T-helper 1 cell treated with Interleukin-12 subunit alpha and Interleukin-12 subunit beta and Interleukin-4 antibody, amounts not matched to agents 30 μg/mL and 1 μg/mL, for 36 hours (primary cell): ENCODE data around the gene MST1.

Experiments used
- H3K27ac Mint-ChIP-seq: one replicate; pipeline ENCODE4 v1.8.0; 2021; ENCODE audit warnings: mild to moderate bottlenecking, mixed read lengths
- H3K27me3 Mint-ChIP-seq: one replicate; pipeline ENCODE4 v1.8.0; 2021; ENCODE audit warnings: low read depth, mixed read lengths
- H3K36me3 Mint-ChIP-seq: one replicate; pipeline ENCODE4 v1.8.0; 2021; ENCODE audit warnings: low read depth, mixed read lengths
- H3K4me1 Mint-ChIP-seq: one replicate; pipeline ENCODE4 v1.8.0; 2021; ENCODE audit warnings: low read depth, mixed read lengths
- H3K4me3 Mint-ChIP-seq: one replicate; pipeline ENCODE4 v1.8.0; 2021; ENCODE audit warnings: mild to moderate bottlenecking, moderate library complexity, mixed read lengths
- H3K9me3 Mint-ChIP-seq: one replicate; pipeline ENCODE4 v1.8.0; 2021; ENCODE audit warnings: mixed read lengths

The MST1 gene

DNA sequence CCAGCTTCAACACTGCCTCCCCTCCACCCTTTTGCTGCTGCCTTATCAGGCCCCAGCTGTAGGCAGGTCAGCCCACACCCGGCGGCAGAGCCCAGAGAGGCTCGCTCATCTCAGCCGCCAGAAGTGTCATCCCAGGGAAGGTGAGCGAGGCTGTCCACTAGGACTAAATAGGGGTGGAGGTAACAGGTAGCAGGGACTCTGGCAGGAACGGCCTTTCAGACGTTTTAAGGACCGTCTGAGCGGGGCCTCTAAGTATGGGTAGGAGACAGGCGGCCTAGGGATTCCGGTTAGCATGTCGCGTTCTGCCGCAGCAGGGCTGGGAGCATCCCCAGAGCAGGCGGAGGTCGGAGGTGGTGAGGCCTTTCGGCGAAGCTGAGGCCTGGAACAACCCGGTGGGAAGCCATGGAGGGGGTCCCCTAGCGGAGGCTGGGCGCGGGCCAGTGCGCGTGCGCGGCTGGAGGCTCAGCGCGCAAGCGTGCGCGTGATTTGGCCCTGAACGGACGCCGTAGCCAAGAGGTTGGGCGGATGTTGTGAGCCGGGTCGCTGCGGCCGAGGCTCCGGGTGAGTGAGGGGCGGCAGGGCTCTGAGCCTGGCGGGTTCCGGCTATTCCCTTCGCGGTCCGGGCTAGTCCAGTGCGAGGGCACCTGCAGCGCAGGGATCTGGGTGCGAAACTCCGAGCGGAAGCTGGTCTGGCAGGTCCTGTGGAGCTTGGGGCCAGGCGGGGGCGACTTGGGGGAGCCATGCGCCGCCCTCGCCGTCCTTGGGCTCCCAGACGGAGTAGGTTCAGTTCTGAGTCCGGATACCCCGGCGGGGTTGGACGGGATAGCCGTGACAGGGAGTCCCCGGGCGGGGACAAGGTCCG lies at the start of gene MST1, which contains the start of gene RNF123:
Gene MST1 (minus strand): TSS at position 429 of the 862 bp plus-strand sequence. CDS start 783 bp downstream, outside the sequence.
Gene RNF123 (plus strand): TSS at position 512 of the 862 bp plus-strand sequence. CDS start 1,609 bp downstream, outside the sequence.
- Mint-ChIP-seq H3K4me1 (peaks cover 20% of the 10 kb centered on the region), H3K27ac (peak within 1 kb of the TSS; percentile 82), H3K4me3 (peak within 1 kb of the TSS; percentile 95), H3K27me3 (no peaks in the 10 kb centered on the region), H3K9me3 (no peaks in the 10 kb centered on the region), H3K36me3 (peaks cover 2% of the 10 kb centered on the region)

DNA sequence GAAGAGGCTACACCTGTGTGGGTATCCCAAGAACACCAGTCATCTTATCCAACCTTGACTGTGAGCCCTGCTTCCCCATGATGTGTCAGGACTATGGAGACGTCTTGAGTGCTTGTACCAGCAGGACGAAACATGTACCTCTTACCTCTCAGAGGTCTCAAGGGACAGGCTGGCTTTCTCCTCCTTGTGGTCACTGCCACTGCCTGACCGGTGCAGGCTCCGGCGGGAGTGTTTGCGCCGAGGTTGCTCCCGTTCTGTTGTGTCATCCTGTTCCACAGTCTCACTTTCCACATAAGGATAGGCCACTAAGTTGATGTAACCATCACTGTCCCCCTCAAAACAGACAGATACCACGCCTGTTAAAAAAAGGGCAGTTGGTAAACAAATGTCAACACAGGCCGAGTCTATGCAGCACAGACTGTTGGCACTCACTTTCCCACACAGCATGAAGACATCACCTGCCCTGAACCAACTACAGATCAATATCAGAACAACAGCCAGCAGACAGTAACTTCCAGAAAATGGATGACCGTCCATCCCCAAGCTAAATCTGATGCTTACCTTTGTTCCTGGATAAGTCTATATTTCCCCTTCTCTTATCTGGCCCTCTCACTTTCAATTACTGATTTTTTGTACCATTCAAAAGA lies 48.9 kb upstream of the MST1 start:
- Mint-ChIP-seq H3K27ac (no peak overlapping the region), H3K4me1 (peaks cover 4% of the 10 kb centered on the region), H3K9me3 (no peaks in the 10 kb centered on the region), H3K27me3 (no peaks in the 10 kb centered on the region), H3K36me3 (peaks cover 24% of the 10 kb centered on the region), H3K4me3 (no peak overlapping the region)

DNA sequence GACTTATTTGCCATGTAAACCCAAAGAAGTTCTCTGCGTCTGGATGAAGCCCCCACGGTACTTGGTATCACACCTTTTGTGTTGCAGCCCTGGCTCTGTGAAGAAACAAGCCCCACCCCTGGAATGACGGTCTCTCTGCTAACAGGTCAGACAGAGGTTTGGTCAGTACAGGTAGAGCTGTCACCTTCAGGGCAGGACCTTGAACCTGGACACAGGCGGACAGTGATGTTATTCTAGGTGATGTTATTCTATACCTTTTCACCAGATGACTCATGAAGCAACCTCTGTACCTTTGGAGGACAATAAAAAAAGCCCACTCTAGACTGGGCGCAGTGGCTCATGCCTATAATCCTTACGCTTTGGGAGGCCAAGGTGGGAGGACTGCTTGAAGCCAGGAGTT lies 45.5 kb upstream of the MST1 start:
- Mint-ChIP-seq H3K4me3 (no peak overlapping the region), H3K36me3 (peaks cover 31% of the 10 kb centered on the region), H3K4me1 (peaks cover 4% of the 10 kb centered on the region), H3K27ac (no peak overlapping the region), H3K27me3 (no peaks in the 10 kb centered on the region), H3K9me3 (no peaks in the 10 kb centered on the region)

DNA sequence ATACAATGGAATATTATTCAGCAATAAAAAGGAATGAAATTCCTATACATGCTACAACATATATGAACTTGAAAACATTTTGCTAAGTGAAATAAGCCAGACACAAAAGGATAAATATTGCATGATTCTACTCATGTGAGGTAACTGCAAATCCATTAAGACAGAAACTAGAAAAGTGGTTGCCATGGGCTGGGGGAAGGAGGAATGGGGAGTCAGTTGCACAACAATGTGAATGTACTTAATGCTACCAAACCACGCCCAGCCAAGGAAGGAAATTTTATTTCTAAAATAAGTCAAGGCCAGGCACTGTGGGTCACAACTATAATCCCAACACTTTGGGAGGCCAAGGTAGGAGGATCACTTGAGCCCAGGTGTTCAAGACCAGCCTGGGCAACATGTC lies 44.3 kb upstream of the MST1 start:
- Mint-ChIP-seq H3K4me1 (peaks cover under 1% of the 10 kb centered on the region), H3K4me3 (no peak overlapping the region), H3K36me3 (peaks cover 28% of the 10 kb centered on the region), H3K9me3 (no peaks in the 10 kb centered on the region), H3K27me3 (no peaks in the 10 kb centered on the region), H3K27ac (no peak overlapping the region)

DNA sequence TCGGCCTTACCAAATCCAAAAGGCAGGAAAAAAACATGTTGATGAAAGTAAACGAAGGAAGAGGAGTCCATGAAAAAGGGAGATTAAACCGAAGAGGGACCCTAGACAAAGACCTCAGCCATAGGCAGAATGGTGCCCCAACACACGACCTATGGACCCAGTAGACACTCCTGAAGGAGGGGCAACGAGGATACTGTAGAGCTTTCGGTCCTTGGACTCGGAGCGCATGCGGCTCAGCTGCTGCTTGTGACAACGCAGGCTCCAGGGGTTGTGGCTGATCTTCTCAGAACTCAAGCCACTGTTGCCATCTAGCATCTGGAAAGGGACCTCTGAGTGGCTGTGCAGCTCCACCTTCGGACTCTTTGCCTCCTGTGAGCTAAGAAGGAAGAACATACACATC lies 43.3 kb upstream of the MST1 start:
- Mint-ChIP-seq H3K27ac (no peak overlapping the region), H3K9me3 (no peaks in the 10 kb centered on the region), H3K4me3 (no peak overlapping the region), H3K36me3 (peaks cover 25% of the 10 kb centered on the region), H3K27me3 (no peaks in the 10 kb centered on the region), H3K4me1 (no peaks in the 10 kb centered on the region)

DNA sequence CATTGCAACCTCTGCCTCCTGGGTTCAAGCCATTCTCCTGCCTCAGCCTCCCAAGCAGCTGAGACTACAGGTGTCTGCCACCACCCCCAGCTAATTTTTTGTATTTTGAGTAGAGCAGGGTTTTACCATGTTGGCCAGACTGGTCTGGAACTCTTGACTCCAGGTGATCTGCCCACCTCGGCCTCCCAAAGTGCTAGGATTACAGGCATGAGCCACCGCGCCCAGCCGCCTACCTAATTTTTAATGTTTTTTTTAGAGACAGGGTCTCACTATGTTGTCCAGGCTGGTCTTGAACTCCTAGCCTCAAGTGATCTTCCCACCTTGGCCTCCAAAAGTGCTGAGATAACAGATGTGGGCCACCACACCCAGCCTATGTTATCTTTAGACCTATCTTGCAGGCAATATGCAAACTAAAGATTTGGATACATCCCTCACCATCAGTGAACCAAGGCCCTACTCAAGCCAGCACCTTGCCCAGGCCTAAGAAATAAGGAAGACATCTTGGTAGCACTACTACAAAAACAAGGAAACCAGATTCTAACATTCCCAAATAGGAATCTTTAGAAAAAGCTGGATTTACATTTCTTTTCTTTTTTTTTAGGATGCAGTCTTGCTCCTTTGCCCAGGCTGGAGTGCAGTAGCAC lies 40.8 kb upstream of the MST1 start:
- H3K4me1 Mint-ChIP-seq: no peaks in the 10 kb centered on the region
- peaks cover 21% of the 10 kb centered on the region for H3K36me3 Mint-ChIP-seq
- H3K9me3 Mint-ChIP-seq: no peaks in the 10 kb centered on the region
- H3K27me3 Mint-ChIP-seq: no peaks in the 10 kb centered on the region
- no peak overlapping the region for H3K27ac Mint-ChIP-seq
- H3K4me3 Mint-ChIP-seq: no peak overlapping the region

DNA sequence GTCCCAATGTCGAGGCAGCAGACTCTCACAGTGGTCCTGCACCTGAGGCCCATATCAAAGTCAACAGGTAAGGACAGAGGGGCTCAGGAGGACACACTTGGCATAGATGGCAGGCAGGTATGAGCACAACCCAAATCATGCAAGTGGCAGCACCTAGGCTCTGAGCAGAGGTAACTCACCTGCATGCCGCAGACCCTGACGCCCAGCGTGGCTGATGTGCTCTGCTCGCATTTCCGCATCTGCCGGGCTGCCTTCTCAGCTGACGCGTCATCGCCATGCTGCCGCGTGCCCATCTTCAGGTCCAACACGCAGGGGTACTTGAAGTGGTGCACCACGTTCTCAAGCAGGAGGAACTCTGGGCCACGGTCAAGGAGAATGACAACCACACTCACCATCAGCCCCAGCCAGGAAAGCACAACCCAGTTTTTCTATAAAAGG lies 38.7 kb upstream of the MST1 start:
- Mint-ChIP-seq H3K4me1 (peaks cover 8% of the 10 kb centered on the region), H3K4me3 (no peak overlapping the region), H3K36me3 (peaks cover 21% of the 10 kb centered on the region), H3K27me3 (no peaks in the 10 kb centered on the region), H3K9me3 (no peaks in the 10 kb centered on the region), H3K27ac (no peak overlapping the region)

DNA sequence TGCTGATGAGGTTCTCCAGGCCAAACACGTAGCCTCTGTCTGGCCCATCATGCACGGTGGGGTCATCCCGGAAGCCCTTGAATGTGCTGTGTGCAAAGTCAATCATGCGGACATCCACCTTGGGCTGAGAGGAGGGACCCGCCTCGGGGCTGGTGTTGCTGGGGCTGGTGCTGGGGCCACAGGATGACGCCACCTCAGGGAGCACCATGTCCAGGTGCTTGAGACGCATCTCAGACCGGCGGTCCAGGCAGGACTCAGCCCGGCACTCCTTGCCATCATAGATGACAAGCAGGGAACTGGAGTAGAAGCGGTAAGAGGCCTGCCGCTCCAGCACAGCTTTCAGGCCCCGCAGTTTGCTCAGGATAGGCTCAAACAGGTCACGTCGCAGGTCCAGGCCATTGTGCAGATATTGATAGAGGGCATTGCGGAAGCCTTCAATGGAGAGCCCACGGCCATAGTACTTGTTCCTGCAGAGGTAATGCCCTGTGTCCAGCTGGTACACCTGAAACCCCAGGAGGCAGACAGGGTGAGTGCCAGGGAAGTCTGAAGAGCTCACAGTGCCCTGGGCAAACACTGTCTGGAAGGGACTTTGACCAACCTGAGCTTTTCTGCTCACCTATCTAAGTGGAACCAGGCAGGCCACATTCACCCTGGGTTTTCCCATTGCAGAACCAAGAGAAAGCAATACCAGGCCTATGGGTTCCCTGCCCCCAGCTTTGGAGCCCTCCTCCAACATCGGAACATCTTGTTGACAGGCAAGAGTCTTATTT lies 38.1 kb upstream of the MST1 start:
- Mint-ChIP-seq H3K9me3 (no peaks in the 10 kb centered on the region), H3K27me3 (no peaks in the 10 kb centered on the region), H3K4me3 (no peak overlapping the region), H3K36me3 (peaks cover 21% of the 10 kb centered on the region), H3K4me1 (peaks cover 12% of the 10 kb centered on the region), H3K27ac (no peak overlapping the region)

DNA sequence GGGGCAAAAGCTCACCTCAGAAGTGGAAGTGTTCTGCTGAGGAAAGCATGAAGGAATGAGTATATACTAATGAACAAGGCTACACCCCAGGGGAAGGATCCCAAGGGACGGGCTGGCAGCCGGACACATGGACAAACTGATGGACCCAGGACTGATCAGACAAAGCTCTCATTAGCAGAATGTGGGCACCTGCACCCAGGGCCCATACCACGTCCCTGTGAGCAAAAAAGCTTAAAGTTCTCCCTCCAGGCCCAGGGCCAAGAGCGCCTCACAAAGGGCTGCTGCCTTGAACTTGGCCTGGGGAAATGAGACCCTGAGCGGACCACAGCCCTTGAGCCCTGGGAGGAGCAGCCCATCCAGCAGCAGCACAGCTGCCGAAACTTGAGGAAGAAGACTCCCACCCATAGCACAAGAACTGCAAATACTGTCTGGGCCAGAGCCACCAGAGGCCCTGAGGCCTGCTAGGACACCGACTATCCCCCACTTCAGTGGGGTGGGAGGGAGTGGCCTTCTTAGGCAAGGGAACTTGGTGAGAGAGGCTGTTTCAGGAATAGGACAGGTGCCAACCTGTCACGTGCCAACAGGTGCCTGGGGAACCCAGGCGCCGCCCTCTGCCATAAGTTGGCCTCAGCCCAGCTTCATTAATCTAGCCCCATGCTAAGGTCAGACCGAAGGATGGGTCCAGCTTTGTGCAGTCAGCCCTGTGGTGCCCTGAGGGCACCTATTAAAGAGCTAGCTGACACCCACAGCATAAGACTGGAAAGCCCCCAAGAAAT lies 36.8 kb upstream of the MST1 start:
- no peaks in the 10 kb centered on the region for H3K9me3 Mint-ChIP-seq

DNA sequence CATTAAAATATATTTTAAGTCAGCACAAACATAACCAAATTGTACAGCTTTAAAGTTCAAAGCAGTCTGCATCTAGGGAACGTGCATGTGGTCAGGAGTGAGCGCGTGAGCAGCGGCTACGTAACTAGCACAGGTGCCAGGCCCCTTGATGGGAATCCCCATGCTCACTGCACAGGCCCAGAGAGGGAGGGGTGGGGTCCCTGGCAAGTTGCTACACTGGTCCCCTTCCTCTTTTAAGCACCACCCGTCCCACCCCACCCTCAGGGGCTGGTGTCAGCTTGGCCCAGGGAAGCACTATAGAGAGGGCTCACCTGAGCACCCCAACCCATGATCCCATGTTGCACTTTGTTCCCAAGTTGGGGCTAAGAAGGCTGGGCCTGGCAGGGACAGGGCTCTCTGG lies 35.3 kb upstream of the MST1 start:
- H3K27ac Mint-ChIP-seq: peak overlapping the region; percentile 96
- peak overlapping the region; percentile 94 for H3K4me3 Mint-ChIP-seq
- H3K4me1 Mint-ChIP-seq: peaks cover 22% of the 10 kb centered on the region
- H3K9me3 Mint-ChIP-seq: no peaks in the 10 kb centered on the region
- peaks cover 25% of the 10 kb centered on the region for H3K36me3 Mint-ChIP-seq
- H3K27me3 Mint-ChIP-seq: no peaks in the 10 kb centered on the region

More for the DNA sequence above, 36.8 kb upstream of the MST1 start:
- no peaks in the 10 kb centered on the region for H3K27me3 Mint-ChIP-seq
- H3K4me3 Mint-ChIP-seq: no peak overlapping the region
- H3K27ac Mint-ChIP-seq: peak overlapping the region; percentile 57
- H3K4me1 Mint-ChIP-seq: peaks cover 15% of the 10 kb centered on the region
- peaks cover 22% of the 10 kb centered on the region for H3K36me3 Mint-ChIP-seq

DNA sequence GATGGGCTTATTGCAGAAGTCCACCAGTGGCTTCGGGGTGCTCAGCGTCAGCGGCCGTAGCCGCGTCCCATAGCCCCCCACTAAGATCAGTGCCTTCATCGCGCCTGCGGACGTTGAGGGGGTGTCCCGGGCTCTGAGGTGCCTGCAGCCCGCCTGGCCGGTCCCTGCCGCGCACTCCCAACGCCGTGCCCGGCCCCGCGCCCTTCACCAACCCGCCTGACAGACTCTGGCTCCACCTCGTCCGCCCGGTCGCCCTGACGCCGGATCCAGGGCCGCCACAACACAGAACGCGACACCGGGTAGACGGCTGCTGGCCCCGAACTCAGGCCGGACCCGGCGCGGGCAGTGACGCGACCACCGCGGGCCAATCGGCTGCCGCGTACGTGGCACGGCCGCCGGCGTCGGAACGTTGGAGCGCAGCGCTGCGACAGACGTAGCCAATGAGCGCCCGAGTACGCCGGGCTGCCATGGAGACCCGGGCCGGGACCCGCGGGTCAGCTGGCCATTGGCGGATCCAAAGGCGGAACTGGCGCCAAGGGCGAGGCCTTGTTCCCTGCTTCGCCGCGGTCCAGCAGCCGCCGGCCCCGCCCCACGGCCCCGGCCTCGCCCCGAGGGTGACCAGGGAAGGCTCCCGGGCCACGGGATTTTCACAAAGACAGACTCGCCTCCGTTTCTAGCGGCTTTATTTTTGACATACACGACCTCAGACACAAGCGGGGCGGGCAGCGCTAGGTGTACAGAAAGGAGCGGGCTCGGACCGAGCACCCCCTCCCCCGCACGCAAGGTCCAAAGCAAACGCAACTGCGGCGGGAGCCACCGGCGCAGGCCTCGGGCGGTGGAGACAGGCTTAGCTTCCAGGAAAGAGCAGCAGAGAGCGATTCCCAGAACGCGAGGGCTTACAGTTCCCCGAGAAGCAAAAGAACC lies 34.6 kb upstream of the MST1 start, which contains the start of gene GMPPB:
Gene GMPPB (minus strand): TSS at position 324 of the 924 bp plus-strand sequence. CDS start 225 bp downstream, at position 99.
- Mint-ChIP-seq H3K4me3 (peak within 1 kb of the TSS; percentile 94), H3K4me1 (peaks cover 29% of the 10 kb centered on the region), H3K9me3 (no peaks in the 10 kb centered on the region), H3K27ac (peak within 1 kb of the TSS; percentile 96), H3K36me3 (peaks cover 25% of the 10 kb centered on the region), H3K27me3 (no peaks in the 10 kb centered on the region)

DNA sequence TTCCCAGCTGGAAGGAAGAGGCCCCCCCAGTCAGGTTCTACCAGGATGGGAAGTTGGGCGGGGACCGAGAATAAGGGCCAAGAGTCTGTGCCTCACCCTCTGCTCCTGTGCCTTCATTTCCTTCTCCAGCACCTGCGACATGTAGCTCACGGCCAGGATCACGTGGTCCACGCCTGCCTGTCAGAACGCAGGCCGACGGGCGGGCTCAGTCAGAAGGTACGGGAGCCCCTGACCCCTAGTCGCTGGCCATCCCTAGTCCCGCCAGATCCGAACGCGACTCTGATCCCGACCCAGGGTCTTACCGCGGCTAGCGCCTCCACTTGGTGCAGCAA lies 34.0 kb upstream of the MST1 start:
- H3K36me3 Mint-ChIP-seq: peaks cover 24% of the 10 kb centered on the region
- peak overlapping the region; percentile 94 for H3K4me3 Mint-ChIP-seq
- no peaks in the 10 kb centered on the region for H3K9me3 Mint-ChIP-seq
- no peaks in the 10 kb centered on the region for H3K27me3 Mint-ChIP-seq
- peak overlapping the region; percentile 96 for H3K27ac Mint-ChIP-seq
- H3K4me1 Mint-ChIP-seq: peaks cover 34% of the 10 kb centered on the region

DNA sequence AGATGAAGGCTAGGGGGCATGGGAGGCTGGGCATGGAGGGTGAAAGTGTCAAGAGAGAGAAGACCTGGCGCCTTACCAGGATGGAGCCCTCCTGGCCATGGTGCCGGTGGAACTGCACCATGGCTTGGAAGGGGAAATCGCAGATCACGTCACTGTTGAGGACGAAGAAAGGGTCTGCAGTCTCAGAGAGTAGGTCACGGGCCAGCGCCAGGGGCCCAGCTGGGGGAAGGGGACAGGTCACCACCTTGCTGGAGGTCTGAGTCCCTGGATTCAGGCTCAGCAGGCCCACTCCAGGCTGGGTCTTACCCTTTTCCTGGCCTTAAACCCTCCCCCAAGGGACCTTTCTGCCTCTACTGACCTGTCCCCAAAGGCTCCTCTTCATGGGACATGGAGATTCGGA lies 33.6 kb upstream of the MST1 start:
- H3K36me3 Mint-ChIP-seq: peaks cover 21% of the 10 kb centered on the region
- peaks cover 34% of the 10 kb centered on the region for H3K4me1 Mint-ChIP-seq
- peak overlapping the region; percentile 96 for H3K27ac Mint-ChIP-seq
- no peaks in the 10 kb centered on the region for H3K9me3 Mint-ChIP-seq
- no peaks in the 10 kb centered on the region for H3K27me3 Mint-ChIP-seq
- peak overlapping the region; percentile 94 for H3K4me3 Mint-ChIP-seq
